GM20000 (cell line): ENCODE results near the gene CIAO3.

Experiments used
- DNase-seq: peaks from one replicate; pipeline ENCODE4 v3.0.0; 2012; ENCODE audit warnings: low spot score
- CTCF ChIP-seq: IDR thresholded peaks from 2 replicates; pipeline ENCODE4 v1.5.1; 2012; ENCODE audit warnings: mild to moderate bottlenecking, control low read depth; ENCODE audit errors: extremely low read depth, missing control alignments

CIAO3 gene

DNA sequence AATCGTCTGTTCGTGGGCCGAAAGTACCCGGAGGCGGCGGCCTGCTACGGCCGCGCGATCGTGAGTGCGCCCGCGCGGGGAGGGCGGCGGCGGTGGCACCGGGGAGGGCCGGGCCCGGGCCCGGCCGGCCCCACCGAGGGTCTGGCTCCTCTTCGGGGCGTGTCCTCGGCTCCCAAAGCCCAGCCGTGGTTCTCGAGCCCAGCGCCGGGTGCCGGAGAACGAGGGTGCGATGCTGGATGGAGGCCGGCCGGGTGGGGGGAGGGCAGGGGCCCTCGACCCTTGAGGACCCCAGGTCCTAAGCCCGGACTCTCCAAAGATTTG is 60.2 kb downstream of the CIAO3 start:
- TF ChIP-seq CTCF = no peak
- DNase-seq = no peak

- DNase-seq = peak; percentile 94
- no peak for TF ChIP-seq CTCF
These were observed 60.8 kb downstream of the CIAO3 start, which contains the start of gene STUB1 for GRCh38 chr16:679814-680624. TSS of gene STUB1 (plus strand) at chr16:680410. CDS start at chr16:680526, 116 bp downstream.
